Measurements from ENCODE around the gene DHTKD1.

Gene DHTKD1

GRCh38 chr10:12068449-12069269 lies at the start of gene DHTKD1:
DHTKD1 (plus strand) TSS chr10:12068954; CDS start chr10:12069034, 80 bp downstream.
- peak; percentile 99 for DNase-seq (ENCODE audit: low read depth)

- DNase-seq (ENCODE audit: low read depth), result no peak
These were observed 49.3 kb upstream of the DHTKD1 start for GRCh38 chr10:12019283-12019971.

- no peak for DNase-seq (ENCODE audit: low read depth)
These were observed 48.2 kb upstream of the DHTKD1 start for GRCh38 chr10:12020574-12020973.

GRCh38 chr10:12022580-12023257 lies 46.0 kb upstream of the DHTKD1 start:
- no peak for DNase-seq (ENCODE audit: low read depth)

- no peak for DNase-seq (ENCODE audit: low read depth)
These were observed 43.2 kb upstream of the DHTKD1 start for GRCh38 chr10:12025591-12025990.

GRCh38 chr10:12027539-12027938 lies 41.2 kb upstream of the DHTKD1 start:
- DNase-seq (ENCODE audit: low read depth), result no peak

GRCh38 chr10:12031404-12031803 lies 37.4 kb upstream of the DHTKD1 start:
- DNase-seq (ENCODE audit: low read depth), result no peak

- DNase-seq (ENCODE audit: low read depth), result no peak
These were observed 32.6 kb upstream of the DHTKD1 start for GRCh38 chr10:12036073-12036655.

- peak; percentile 2 for DNase-seq (ENCODE audit: low read depth)
These were observed 26.9 kb upstream of the DHTKD1 start for GRCh38 chr10:12041766-12042408.

- DNase-seq (ENCODE audit: low read depth), result peak; percentile 38
These were observed 26.4 kb upstream of the DHTKD1 start for GRCh38 chr10:12042409-12042796.

- DNase-seq (ENCODE audit: low read depth), result peak; percentile 96
These were observed 25.7 kb upstream of the DHTKD1 start, which contains the start of gene UPF2 for GRCh38 chr10:12042797-12043651. UPF2 (minus strand) TSS chr10:12042809; CDS start chr10:12035423, 7,386 bp downstream.

GRCh38 chr10:12045596-12045995 lies 23.2 kb upstream of the DHTKD1 start:
- no peak for DNase-seq (ENCODE audit: low read depth)

- DNase-seq (ENCODE audit: low read depth), result no peak
These were observed 20.2 kb upstream of the DHTKD1 start for GRCh38 chr10:12048547-12048946.

- no peak for DNase-seq (ENCODE audit: low read depth)
These were observed 18.2 kb upstream of the DHTKD1 start for GRCh38 chr10:12050528-12050927.

- no peak for DNase-seq (ENCODE audit: low read depth)
These were observed 17.5 kb upstream of the DHTKD1 start for GRCh38 chr10:12051241-12051640.

GRCh38 chr10:12055732-12056131 lies 13.0 kb upstream of the DHTKD1 start:
- DNase-seq (ENCODE audit: low read depth), result no peak

- DNase-seq (ENCODE audit: low read depth), result no peak
These were observed 12.0 kb upstream of the DHTKD1 start for GRCh38 chr10:12056748-12057147.

- no peak for DNase-seq (ENCODE audit: low read depth)
These were observed 7.6 kb upstream of the DHTKD1 start for GRCh38 chr10:12061124-12061523.

- DNase-seq (ENCODE audit: low read depth), result no peak
These were observed 5.8 kb upstream of the DHTKD1 start for GRCh38 chr10:12062754-12063482.

- no peak for DNase-seq (ENCODE audit: low read depth)
These were observed 5.3 kb upstream of the DHTKD1 start for GRCh38 chr10:12063483-12063818.
